Medulla oblongata (tissue), 1 donor: ENCODE measurements around the gene PAFAH1B1.
A peak's percentile ranks its signal among the peaks of the same experiment; 100 is the strongest.
"Not testable (repeated sequence)": the region's sequence is repeated elsewhere in the genome, so short reads cannot be mapped to it uniquely, and the experiment has no call there.

Source experiments
- DNase-seq: peaks from one replicate; pipeline ENCODE4 v3.0.0-alpha.2; 2015; ENCODE audit errors: extremely low spot score

PAFAH1B1 gene

DNA sequence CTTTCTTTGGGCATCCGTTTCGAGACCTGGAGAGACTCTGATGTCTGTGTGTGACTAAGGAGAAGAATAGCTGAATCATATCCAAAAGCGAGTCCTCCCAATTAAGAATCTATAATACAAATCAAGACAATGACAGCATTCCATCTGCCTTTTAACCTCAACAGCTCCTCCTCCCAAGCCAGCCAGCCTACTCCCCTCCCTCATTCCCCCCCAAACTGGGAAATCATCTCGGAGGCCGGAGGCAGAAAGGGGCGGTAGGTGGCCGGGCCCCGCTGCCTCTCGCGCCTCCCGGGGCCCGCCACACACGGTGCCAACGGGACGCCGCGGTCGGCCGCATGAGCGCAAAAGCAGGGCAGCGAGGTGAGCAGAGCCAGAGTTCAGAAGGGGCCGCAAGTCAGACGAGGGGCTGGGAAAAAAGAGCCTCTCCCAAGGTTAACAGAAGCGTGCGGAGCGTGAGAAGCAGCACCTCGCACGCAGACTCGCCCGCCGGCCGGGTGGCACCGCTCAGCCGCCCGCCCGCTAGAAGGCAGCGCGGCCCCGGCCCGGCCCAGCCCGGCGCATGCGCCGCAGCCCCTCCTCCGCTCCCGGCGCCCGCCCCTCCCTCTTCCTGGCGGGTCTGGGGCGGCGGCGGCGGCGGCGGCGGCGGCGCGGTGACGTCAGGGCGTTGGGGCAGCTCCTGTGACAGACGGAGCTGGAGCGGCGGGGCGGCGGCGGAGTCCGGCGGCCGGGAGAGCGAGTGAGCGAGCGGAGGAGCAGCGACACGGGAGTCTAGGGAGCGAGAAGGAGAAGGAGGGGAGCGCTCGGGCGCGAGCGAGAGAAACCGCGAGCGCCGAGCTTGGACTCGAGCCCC, at the start of gene PAFAH1B1:
Gene PAFAH1B1, plus strand, starts transcription at position 684 of the 850 bp plus-strand sequence. CDS start 44,635 bp downstream, outside the sequence.
- peak; percentile 91 for DNase-seq

DNA sequence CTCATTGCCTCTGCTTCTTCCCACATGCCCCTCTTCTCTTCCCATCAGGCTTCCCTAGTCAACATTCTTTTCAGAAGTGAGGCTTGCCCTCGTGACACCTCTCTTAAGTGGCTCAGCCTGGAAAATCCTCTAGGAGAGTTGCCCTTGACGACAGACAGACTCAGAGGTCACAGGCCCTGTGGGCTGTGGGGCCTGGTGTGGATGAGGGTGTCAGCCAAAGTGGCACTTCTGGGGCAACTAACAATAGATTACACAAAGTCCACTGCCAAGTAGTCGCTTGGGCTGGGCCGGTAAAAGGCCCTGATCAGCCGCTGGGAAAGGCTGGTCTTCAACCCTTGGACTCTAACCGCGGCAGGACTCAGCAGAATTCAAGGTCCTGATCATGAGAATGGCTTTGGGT, 48.1 kb upstream of the PAFAH1B1 start:
- DNase-seq, result no peak

DNA sequence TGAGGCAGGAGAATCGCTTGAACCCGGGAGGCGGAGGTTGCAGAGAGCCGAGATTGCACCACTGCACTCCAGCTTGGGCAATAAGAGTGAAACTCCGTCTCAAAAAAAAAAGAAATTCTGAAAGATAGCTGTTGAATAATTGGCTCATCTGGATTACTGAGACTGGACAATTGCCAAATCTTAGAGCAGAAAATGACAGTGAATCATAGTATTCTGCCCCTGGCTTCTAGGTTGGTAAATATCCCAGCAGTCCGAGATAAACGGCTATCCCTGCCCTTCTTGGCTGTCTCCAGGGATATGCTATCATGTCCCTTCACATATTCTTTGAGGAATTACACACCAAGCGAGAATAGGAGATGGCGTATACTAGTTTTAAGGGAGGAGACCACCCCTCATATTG, 46.3 kb upstream of the PAFAH1B1 start:
- no peak for DNase-seq

DNA sequence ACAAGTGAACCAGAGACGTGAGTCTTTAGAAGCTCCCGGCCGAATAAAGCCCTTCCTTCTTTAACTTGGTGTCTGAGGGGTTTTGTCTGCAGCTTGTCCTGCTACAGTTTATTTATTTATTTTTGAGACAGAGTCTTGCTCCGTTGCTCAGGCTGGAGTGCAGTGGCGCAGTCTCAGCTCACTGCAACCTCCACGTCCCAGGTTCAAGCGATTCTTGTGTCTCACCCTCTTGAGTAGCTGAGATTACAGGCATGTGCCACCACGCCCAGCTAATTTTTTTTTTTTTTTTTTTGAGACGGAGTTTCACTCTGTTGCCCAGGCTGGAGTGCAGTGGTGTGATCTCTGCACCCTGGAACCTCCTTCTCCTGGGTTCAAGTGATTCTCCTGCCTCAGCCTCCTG, 45.4 kb upstream of the PAFAH1B1 start:
- not testable (repeated sequence) for DNase-seq

DNA sequence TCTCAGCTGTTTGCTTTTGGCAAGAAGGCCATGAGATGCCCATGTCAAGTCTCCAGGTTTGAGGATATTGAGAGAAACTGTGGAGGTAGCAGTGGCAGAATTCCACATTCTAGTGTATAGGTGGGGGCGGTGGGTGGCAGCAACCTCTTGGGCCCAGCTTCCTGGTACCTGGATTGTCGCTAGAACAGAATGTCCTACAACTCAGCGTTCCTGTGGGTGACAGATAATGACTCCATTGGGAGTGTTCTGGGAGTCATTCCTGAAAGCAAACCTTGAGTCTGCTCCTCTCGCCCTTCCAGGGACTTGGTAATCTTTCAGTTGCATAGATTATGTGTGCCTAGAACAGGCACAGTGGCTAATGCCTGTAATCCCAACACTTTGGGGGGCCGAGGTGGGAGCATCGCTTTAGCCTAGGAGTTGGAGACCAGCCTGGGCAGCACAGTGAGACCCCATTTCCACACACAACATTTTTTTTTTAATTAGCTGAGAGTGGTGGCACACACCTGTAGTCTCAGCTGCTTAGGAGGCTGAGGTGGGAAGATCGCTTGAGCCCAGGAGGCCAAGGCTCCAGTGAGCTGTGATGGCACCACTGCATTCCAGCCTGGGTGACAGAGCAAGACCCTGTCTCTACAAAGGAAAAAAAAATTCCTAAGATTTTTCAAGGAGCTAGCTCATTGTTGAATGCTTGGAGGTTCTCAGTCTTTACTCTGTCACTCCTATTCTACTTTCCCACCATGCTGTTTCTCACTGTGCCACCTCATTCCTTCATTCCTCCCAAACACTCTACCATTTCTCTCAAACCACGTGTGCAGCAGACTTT, 43.9 kb upstream of the PAFAH1B1 start:
- no peak for DNase-seq

- DNase-seq, result no peak
These were observed 42.0 kb upstream of the PAFAH1B1 start for GRCh38 chr17:2551493-2551892.

DNA sequence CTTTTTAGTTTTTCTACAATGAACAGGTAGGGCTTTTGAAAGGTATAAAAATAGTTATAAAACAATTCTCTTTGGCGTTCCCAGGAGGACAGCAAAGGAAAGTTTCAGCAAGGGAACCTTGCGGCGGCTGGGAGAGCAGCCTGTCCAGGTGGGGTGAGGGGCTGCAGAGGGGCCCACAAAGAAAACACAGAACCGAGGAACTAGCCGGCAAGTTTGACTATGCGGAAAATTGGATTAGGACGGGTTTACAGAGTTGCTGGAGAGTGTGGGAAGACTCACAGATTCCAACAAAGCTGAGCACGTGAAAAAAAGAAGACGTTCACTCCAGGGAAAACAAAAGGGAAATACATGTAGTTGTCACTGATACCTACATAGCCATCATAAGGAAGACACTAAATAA, 41.5 kb upstream of the PAFAH1B1 start:
- DNase-seq, result no peak

GRCh38 chr17:2560658-2561057, 32.8 kb upstream of the PAFAH1B1 start:
- DNase-seq, result no peak

DNA sequence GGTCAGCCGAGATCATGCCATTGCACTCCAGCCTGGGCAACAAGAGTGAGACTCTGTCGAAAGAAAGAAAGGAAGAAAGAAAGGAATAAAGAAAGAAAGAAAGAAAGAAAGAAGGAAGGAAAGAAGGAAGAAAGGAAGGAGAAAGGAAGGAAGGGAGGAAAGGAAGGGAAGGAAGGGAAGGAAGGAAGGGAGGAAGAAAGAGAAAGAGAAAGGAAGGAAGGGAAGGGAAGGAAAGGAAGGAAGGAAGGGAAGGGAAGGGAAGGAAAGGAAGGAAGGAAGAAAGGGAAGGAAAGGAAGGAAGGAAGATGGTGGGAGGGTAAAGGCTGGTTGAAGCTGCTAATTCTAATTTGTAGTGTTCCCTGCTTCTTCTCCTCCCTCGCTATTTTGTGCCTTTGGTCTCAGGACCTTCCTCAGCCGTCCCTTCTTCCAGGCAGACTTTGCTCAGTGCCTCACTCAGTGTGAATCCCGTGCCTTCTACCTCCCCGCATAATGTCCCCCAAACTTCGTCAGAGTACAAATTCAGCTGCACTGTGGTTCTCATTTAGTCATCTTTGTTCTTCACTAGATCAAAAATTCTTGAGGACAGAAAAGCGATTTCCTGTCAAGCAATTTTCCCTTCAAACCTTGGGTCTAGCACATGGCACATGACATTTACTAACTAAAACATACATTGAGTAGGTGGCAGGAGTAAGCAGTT, 31.1 kb upstream of the PAFAH1B1 start:
- DNase-seq, result no peak

GRCh38 chr17:2563061-2563460, 30.4 kb upstream of the PAFAH1B1 start:
- DNase-seq, result no peak

DNA sequence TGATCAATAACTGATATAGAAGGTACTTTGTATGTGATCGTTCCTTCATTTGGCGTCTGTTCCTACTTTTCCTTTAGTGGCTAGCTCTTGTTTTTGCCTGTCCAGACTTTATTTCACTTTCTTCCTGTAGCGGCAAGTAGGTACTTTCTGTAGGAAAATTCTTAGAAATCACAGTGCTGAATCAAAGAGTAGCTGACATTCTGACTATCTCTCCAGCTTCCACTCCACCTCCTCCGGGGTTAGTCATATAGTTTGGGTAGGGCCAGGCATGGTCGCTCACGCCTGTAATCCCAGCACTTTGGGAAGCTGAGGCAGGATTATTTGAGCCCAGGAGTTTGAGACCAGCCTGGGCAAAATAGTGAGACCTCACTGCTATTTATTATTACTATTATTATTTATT, 29.9 kb upstream of the PAFAH1B1 start:
- DNase-seq, result no peak

- DNase-seq, result no peak
These were observed 28.6 kb upstream of the PAFAH1B1 start for GRCh38 chr17:2564877-2565276.

DNA sequence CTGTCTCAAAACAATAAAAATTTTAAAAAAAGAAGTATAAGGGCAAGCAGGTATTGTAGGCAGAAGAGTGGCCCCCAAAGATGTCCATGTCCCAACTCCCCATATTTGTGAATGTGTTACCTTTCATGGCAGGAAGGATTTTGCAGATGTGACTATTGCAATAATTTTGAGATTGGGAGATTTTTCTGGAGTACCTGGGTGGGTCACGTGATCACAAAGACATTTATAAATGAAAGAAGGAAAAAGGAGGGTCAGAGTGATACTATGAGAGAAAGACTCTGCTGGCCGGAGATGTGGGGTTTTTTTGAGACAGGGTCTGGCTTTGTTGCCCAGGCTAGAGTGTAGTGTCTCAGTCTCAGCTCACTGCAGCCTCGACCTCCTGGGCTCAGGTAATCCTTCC, 27.4 kb upstream of the PAFAH1B1 start:
- no peak for DNase-seq

- DNase-seq, result no peak
These were observed 21.7 kb upstream of the PAFAH1B1 start for GRCh38 chr17:2571523-2572303.

DNA sequence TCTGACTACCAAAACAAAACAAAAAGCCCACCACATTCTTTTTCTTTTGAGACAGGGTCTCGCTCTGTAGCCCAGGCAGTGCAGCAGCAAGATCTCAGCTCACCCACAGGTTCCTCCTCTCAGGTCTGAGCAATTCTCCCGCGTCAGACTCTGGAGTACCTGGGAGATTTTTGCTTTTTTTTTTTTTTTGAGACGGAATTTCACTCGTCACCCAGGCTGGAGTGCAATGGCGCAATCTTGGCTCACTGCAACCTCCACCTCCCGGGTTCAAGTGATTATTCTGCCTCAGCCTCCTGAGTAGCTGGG, 21.2 kb upstream of the PAFAH1B1 start:
- DNase-seq, result not testable (repeated sequence)

DNA sequence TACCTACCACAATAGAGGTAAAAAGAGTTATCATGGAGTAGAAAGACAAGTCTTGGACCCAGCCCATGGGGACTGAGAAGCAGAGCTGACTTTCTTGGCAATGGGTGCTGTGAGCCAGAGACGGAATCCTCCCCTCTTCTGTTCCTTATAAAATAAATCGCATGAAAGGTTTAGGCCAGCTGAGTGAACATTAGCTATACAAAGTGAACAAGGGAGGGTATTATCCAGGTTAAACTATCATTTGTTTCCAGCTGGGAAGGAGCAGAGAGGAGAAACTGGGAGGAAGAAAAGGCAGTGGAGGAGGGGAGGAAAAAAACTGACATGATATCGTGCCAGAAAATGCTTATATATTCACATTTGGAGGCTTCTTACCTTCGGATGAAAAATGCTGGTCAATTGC, 13.3 kb upstream of the PAFAH1B1 start:
- no peak for DNase-seq

DNA sequence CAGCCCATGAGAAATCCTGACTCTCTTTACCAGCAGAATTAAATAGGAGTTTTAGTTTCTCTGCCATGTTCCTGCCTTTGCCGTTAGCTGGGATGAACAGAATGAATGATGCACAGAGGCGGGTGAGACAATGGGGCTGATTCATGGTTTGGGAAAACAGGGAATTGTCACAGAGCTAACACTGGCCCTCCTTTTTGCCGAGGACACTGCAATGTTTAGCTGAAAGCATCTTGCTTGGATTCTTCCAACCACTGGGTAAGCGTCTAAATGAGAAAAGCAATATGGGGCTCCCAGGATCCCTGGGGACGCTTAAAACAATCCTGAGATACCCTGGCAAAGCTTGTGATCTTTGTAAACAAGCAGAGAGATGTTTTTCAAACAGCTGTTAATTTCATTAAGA, 12.8 kb upstream of the PAFAH1B1 start:
- peak; percentile 94 for DNase-seq

- no peak for DNase-seq
These were observed 11.0 kb upstream of the PAFAH1B1 start for GRCh38 chr17:2582493-2582892.

- DNase-seq, result no peak
These were observed 2.3 kb upstream of the PAFAH1B1 start for GRCh38 chr17:2591040-2591640.

GRCh38 chr17:2593821-2594721, 617 bp downstream of the PAFAH1B1 start:
- peak; percentile 87 for DNase-seq
